ENCODE measurements around the gene SSNA1.

The SSNA1 gene

GRCh38 chr9:137201205-137201868 is 12.9 kb downstream of the SSNA1 start:
- peak overlapping the region; percentile 83 for H3K27ac ChIP-seq
- TF ChIP-seq CTCF (IDR thresholded peaks at IDR 0.05) (no peak), ZFX (IDR thresholded peaks at IDR 0.05; ENCODE audit: borderline replicate concordance) (no peak)

GRCh38 chr9:137202966-137203365 is 14.5 kb downstream of the SSNA1 start:
- TF ChIP-seq CTCF (IDR thresholded peaks at IDR 0.05) = no peak
- TF ChIP-seq ZFX (IDR thresholded peaks at IDR 0.05; ENCODE audit: borderline replicate concordance) = no peak
- H3K27ac ChIP-seq = peak overlapping the region; percentile 83; the same call in 1 of the 2 replicates

GRCh38 chr9:137204731-137205125 is 16.3 kb downstream of the SSNA1 start:
- peak overlapping the region; percentile 72 for H3K27ac ChIP-seq
- TF ChIP-seq CTCF (IDR thresholded peaks at IDR 0.05) = no peak
- no peak for TF ChIP-seq ZFX (IDR thresholded peaks at IDR 0.05; ENCODE audit: borderline replicate concordance)

- H3K27ac ChIP-seq = peak within 1 kb of the TSS; percentile 72
- TF ChIP-seq CTCF (IDR thresholded peaks at IDR 0.05) (no peak), ZFX (IDR thresholded peaks at IDR 0.05; ENCODE audit: borderline replicate concordance) (no peak)
Measured at GRCh38 chr9:137205126-137206069, 16.9 kb downstream of the SSNA1 start, which contains the start of the genes NDOR1 and TMEM203. NDOR1 (plus strand) TSS chr9:137205700; CDS start chr9:137205778, 78 bp downstream. TMEM203 (minus strand) TSS chr9:137205648; CDS start chr9:137205414, 234 bp downstream.

GRCh38 chr9:137206602-137207001 is 18.1 kb downstream of the SSNA1 start:
- no peak for TF ChIP-seq CTCF (IDR thresholded peaks at IDR 0.05)
- no peak for TF ChIP-seq ZFX (IDR thresholded peaks at IDR 0.05; ENCODE audit: borderline replicate concordance)
- peak overlapping the region; percentile 72; the same call in 1 of the 2 replicates for H3K27ac ChIP-seq

- no peak overlapping the region for H3K27ac ChIP-seq
- no peak for TF ChIP-seq ZFX (IDR thresholded peaks at IDR 0.05; ENCODE audit: borderline replicate concordance)
- TF ChIP-seq CTCF (IDR thresholded peaks at IDR 0.05) = no peak
Measured at GRCh38 chr9:137211532-137211931, 23.1 kb downstream of the SSNA1 start.
